Measurements from ENCODE around the gene EPHA6.

The EPHA6 gene

GRCh38 chr3:97662264-97662663 lies 847.9 kb downstream of the EPHA6 start:
- TF ChIP-seq HDGF (IDR thresholded peaks at IDR 0.05; ENCODE audit: borderline replicate concordance) (no peak), SUZ12 (IDR thresholded peaks at IDR 0.05) (no peak), CTBP1 (IDR thresholded peaks at IDR 0.05; ENCODE audit: borderline replicate concordance) (no peak), FOXM1 (IDR thresholded peaks at IDR 0.05; ENCODE audit: borderline replicate concordance) (no peak), BHLHE40 (IDR thresholded peaks at IDR 0.05; ENCODE audit: borderline replicate concordance) (no peak), NFRKB (IDR thresholded peaks at IDR 0.05) (no peak), LEF1 (IDR thresholded peaks at IDR 0.05; ENCODE audit: borderline replicate concordance) (no peak), PKNOX1 (IDR thresholded peaks at IDR 0.05) (no peak), TARDBP (IDR thresholded peaks at IDR 0.05) (no peak), SP1 (IDR thresholded peaks at IDR 0.05) (no peak), ZNF384 (IDR thresholded peaks at IDR 0.05) (no peak), FOXA1 (IDR thresholded peaks at IDR 0.05) (no peak), FOXK2 (IDR thresholded peaks at IDR 0.05) (no peak), ELF4 (IDR thresholded peaks at IDR 0.05) (no peak), L3MBTL2 (conservative IDR thresholded peaks at IDR 0.05) (no peak), ARNT (IDR thresholded peaks at IDR 0.05) (no peak)
- no peak for DNase-seq (ENCODE audit: extremely low spot score)
- CTCF ChIA-PET = no interaction called here
- POLR2A ChIA-PET = no interaction called here

GRCh38 chr3:97662762-97663161 lies 848.4 kb downstream of the EPHA6 start:
- CTCF ChIA-PET = no interaction called here
- TF ChIP-seq PKNOX1 (IDR thresholded peaks at IDR 0.05) (no peak), FOXM1 (IDR thresholded peaks at IDR 0.05; ENCODE audit: borderline replicate concordance) (no peak), LEF1 (IDR thresholded peaks at IDR 0.05; ENCODE audit: borderline replicate concordance) (no peak), BHLHE40 (IDR thresholded peaks at IDR 0.05; ENCODE audit: borderline replicate concordance) (no peak), CTBP1 (IDR thresholded peaks at IDR 0.05; ENCODE audit: borderline replicate concordance) (no peak), ELF4 (IDR thresholded peaks at IDR 0.05) (no peak)
- POLR2A ChIA-PET = no interaction called here
- DNase-seq (ENCODE audit: extremely low spot score) = no peak

GRCh38 chr3:97665896-97666295 lies 851.5 kb downstream of the EPHA6 start:
- ChIA-PET POLR2A (no interaction called here), CTCF (no interaction called here)
- no peak for TF ChIP-seq SP1 (IDR thresholded peaks at IDR 0.05)
- DNase-seq (ENCODE audit: extremely low spot score) = no peak

- POLR2A ChIA-PET = no interaction called here
- no peak for DNase-seq (ENCODE audit: extremely low spot score)
- TF ChIP-seq BHLHE40 (IDR thresholded peaks at IDR 0.05; ENCODE audit: borderline replicate concordance) (no peak), LEF1 (IDR thresholded peaks at IDR 0.05; ENCODE audit: borderline replicate concordance) (no peak), PKNOX1 (IDR thresholded peaks at IDR 0.05) (no peak), NFRKB (IDR thresholded peaks at IDR 0.05) (no peak), TARDBP (IDR thresholded peaks at IDR 0.05) (no peak), ZNF384 (IDR thresholded peaks at IDR 0.05) (no peak), FOXM1 (IDR thresholded peaks at IDR 0.05; ENCODE audit: borderline replicate concordance) (no peak), CTBP1 (IDR thresholded peaks at IDR 0.05; ENCODE audit: borderline replicate concordance) (no peak), HDGF (IDR thresholded peaks at IDR 0.05; ENCODE audit: borderline replicate concordance) (no peak), SP1 (IDR thresholded peaks at IDR 0.05) (no peak), ARNT (IDR thresholded peaks at IDR 0.05) (no peak), FOXA1 (IDR thresholded peaks at IDR 0.05) (no peak), FOXK2 (IDR thresholded peaks at IDR 0.05) (no peak), SUZ12 (IDR thresholded peaks at IDR 0.05) (no peak), L3MBTL2 (conservative IDR thresholded peaks at IDR 0.05) (no peak), ELF4 (IDR thresholded peaks at IDR 0.05) (no peak)
- CTCF ChIA-PET = interaction anchor here (1.4 kb wide), 1 partner anchor 48 kb away, joined by 6 read pairs; no protein-coding TSS in a partner anchor
These were observed 856.6 kb downstream of the EPHA6 start for GRCh38 chr3:97670952-97671351.

- no peak for TF ChIP-seq SUZ12 (IDR thresholded peaks at IDR 0.05)
- no peak for TF ChIP-seq CTBP1 (IDR thresholded peaks at IDR 0.05; ENCODE audit: borderline replicate concordance)
- TF ChIP-seq FOXK2 (IDR thresholded peaks at IDR 0.05) = no peak
- no peak for TF ChIP-seq ZNF384 (IDR thresholded peaks at IDR 0.05)
- no peak for TF ChIP-seq BHLHE40 (IDR thresholded peaks at IDR 0.05; ENCODE audit: borderline replicate concordance)
- TF ChIP-seq HDGF (IDR thresholded peaks at IDR 0.05; ENCODE audit: borderline replicate concordance) = no peak
- TF ChIP-seq NFRKB (IDR thresholded peaks at IDR 0.05) = no peak
- no peak for TF ChIP-seq ARNT (IDR thresholded peaks at IDR 0.05)
- TF ChIP-seq PKNOX1 (IDR thresholded peaks at IDR 0.05) = no peak
- TF ChIP-seq FOXM1 (IDR thresholded peaks at IDR 0.05; ENCODE audit: borderline replicate concordance) = no peak
- TF ChIP-seq TARDBP (IDR thresholded peaks at IDR 0.05) = no peak
- no peak for TF ChIP-seq ELF4 (IDR thresholded peaks at IDR 0.05)
- DNase-seq (ENCODE audit: extremely low spot score) = no peak
- CTCF ChIA-PET = no interaction called here
- POLR2A ChIA-PET = no interaction called here
These were observed 859.1 kb downstream of the EPHA6 start for GRCh38 chr3:97673357-97673997.

GRCh38 chr3:97674461-97674860 lies 860.1 kb downstream of the EPHA6 start:
- TF ChIP-seq CTBP1 (IDR thresholded peaks at IDR 0.05; ENCODE audit: borderline replicate concordance) = no peak
- no peak for TF ChIP-seq FOXM1 (IDR thresholded peaks at IDR 0.05; ENCODE audit: borderline replicate concordance)
- TF ChIP-seq PKNOX1 (IDR thresholded peaks at IDR 0.05) = no peak
- POLR2A ChIA-PET = no interaction called here
- DNase-seq (ENCODE audit: extremely low spot score) = no peak
- CTCF ChIA-PET = no interaction called here

All from HEK293T (cell line).